Left ventricle myocardium superior (tissue), 1 donor: ENCODE results near the gene ADGRB3. TPM values are rescaled to one million over a fixed set of nuclear protein-coding genes. Genes with fewer than 3 reads are reported as not detected.
A peak's percentile ranks its signal among the peaks of the same experiment; 100 is the strongest.

Experiments used
- ATAC-seq: fragments of 200-7000 bp; cut with Tn5 transposase; one replicate; pipeline ENCODE4 v1.9.1; 2020; ENCODE audit warnings: mild to moderate bottlenecking, moderate library complexity
- DNase-seq: peaks from one replicate; pipeline ENCODE4 v3.0.0-alpha.2; 2020
- intact Hi-C: fragments of 100-400 bp; cut with micrococcal nuclease; formaldehyde crosslinking; loops from one replicate; pipeline ENCODE4 v1.11.0; 2022
- total RNA-seq: library from RNA; stranded (reverse); fragmentation: NEBNext Ultra II Directional; extraction: Animal tissue kit (Norgen Biotek cat#: 25700); gene quantifications from one replicate; pipeline ENCODE4 v1.2.1, GENCODE V29; 2021
- donor health status: DM: no; HTN: yes; CAD: no; lungs with severe emphysema.

The ADGRB3 gene
- total RNA-seq, 1 donor from 2014 or later, result 0.89 TPM

GRCh38 chr6:69314001-69314400, 678.9 kb downstream of the ADGRB3 start:
- ATAC-seq (no peak), DNase-seq (no peak)
- intact Hi-C loops, result no loop called here

GRCh38 chr6:69314531-69314930, 679.4 kb downstream of the ADGRB3 start:
- intact Hi-C loops, result no loop called here
- DNase-seq, result no peak
- ATAC-seq, result no peak

GRCh38 chr6:69331886-69332285, 696.8 kb downstream of the ADGRB3 start:
- intact Hi-C loops, result no loop called here
- ATAC-seq, result no peak
- no peak for DNase-seq

GRCh38 chr6:69337311-69337710, 702.2 kb downstream of the ADGRB3 start:
- ATAC-seq, result no peak
- no peak for DNase-seq
- intact Hi-C loops, result no loop called here

GRCh38 chr6:69338431-69339162, 703.5 kb downstream of the ADGRB3 start:
- ATAC-seq, result no peak
- no peak for DNase-seq
- intact Hi-C loops, result no loop called here

GRCh38 chr6:69339163-69339550, 704.1 kb downstream of the ADGRB3 start:
- intact Hi-C loops, result no loop called here
- DNase-seq (no peak), ATAC-seq (no peak)

- intact Hi-C loops, result no loop called here
- DNase-seq, result no peak
- ATAC-seq, result no peak
Measured at GRCh38 chr6:69340196-69340595, 705.1 kb downstream of the ADGRB3 start.

- ATAC-seq (no peak), DNase-seq (no peak)
- intact Hi-C loops, result no loop called here
Measured at GRCh38 chr6:69343851-69344250, 708.8 kb downstream of the ADGRB3 start.

- DNase-seq (peak; percentile 68), ATAC-seq (peak; percentile 67)
- intact Hi-C loops, result no loop called here
Measured at GRCh38 chr6:69349771-69350170, 714.7 kb downstream of the ADGRB3 start.

GRCh38 chr6:69362209-69362608, 727.1 kb downstream of the ADGRB3 start:
- peak; percentile 45 for ATAC-seq
- DNase-seq, result no peak
- intact Hi-C loops, result no loop called here

- ATAC-seq (no peak), DNase-seq (no peak)
- intact Hi-C loops, result no loop called here
Measured at GRCh38 chr6:69366831-69367230, 731.7 kb downstream of the ADGRB3 start.

GRCh38 chr6:69368613-69369012, 733.5 kb downstream of the ADGRB3 start:
- DNase-seq (no peak), ATAC-seq (no peak)
- intact Hi-C loops, result no loop called here

- peak; percentile 45 for DNase-seq
- ATAC-seq, result peak; percentile 97
- intact Hi-C loops, result no loop called here
Measured at GRCh38 chr6:69370763-69371162, 735.7 kb downstream of the ADGRB3 start.

GRCh38 chr6:69378326-69378725, 743.2 kb downstream of the ADGRB3 start:
- DNase-seq, result no peak
- intact Hi-C loops, result no loop called here
- no peak for ATAC-seq

- ATAC-seq (peak; percentile 85), DNase-seq (no peak)
- intact Hi-C loops, result no loop called here
Measured at GRCh38 chr6:69379518-69379917, 744.4 kb downstream of the ADGRB3 start.

GRCh38 chr6:69383627-69384026, 748.5 kb downstream of the ADGRB3 start:
- no peak for DNase-seq
- no peak for ATAC-seq
- intact Hi-C loops, result no loop called here

GRCh38 chr6:69386426-69386825, 751.3 kb downstream of the ADGRB3 start:
- intact Hi-C loops, result no loop called here
- no peak for DNase-seq
- no peak for ATAC-seq

GRCh38 chr6:69390125-69390524, 755.0 kb downstream of the ADGRB3 start:
- ATAC-seq, result no peak
- intact Hi-C loops, result no loop called here
- DNase-seq, result no peak

- intact Hi-C loops, result no loop called here
- no peak for ATAC-seq
Measured at GRCh38 chr6:69391106-69391505, 756.0 kb downstream of the ADGRB3 start.

GRCh38 chr6:69392745-69393144, 757.7 kb downstream of the ADGRB3 start:
- ATAC-seq (no peak), DNase-seq (no peak)
- intact Hi-C loops, result no loop called here

More at GRCh38 chr6:69391106-69391505, 756.0 kb downstream of the ADGRB3 start:
- no peak for DNase-seq

- intact Hi-C loops, result no loop called here
- ATAC-seq (no peak), DNase-seq (no peak)
Measured at GRCh38 chr6:69398311-69398710, 763.2 kb downstream of the ADGRB3 start.
